ENCODE results near the gene PLEKHA1. TPM values are rescaled to one million over a fixed set of nuclear protein-coding genes. Genes with fewer than 3 reads are reported as not detected.

Gene PLEKHA1
- total RNA-seq, 1 donor from 2014 or later = 64.5 TPM

DNA sequence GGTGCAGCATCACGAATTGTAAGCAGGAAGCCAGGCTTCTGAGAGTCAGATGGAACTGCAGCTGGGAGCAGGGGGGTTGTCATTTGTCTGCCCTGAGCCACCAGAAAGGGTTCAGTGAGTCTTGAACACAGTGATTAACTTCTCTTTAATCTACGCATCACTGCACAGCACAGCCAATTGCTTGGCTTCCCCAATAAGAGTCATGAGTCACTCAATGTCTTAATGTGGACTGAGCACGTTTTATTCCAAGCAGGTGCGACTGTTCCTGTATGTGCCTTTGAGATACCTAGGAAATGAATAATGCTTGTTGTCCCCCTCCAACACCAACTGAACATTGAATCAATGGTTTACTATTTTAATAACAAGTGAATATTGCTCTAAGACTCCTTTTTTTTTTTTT is 26.0 kb upstream of the PLEKHA1 start:
- peaks cover 7% of the 10 kb centered on the region for H3K4me1 Mint-ChIP-seq (ENCODE audit: low read depth)
- no peak overlapping the region for H3K27ac Mint-ChIP-seq (ENCODE audit: unreplicated experiment)
- no peak for DNase-seq (ENCODE audit: low spot score)

GRCh38 chr10:122348935-122349361 is 25.6 kb upstream of the PLEKHA1 start:
- no peak overlapping the region for H3K27ac Mint-ChIP-seq (ENCODE audit: unreplicated experiment)
- peaks cover 2% of the 10 kb centered on the region for H3K9me3 Mint-ChIP-seq (ENCODE audit: low read depth)
- no peak overlapping the region for H3K4me3 Mint-ChIP-seq (ENCODE audit: unreplicated experiment)
- no peak for DNase-seq (ENCODE audit: low spot score)
- H3K27me3 Mint-ChIP-seq (ENCODE audit: low read depth) = peaks cover 4% of the 10 kb centered on the region
- TF ChIP-seq, protein P1, sequence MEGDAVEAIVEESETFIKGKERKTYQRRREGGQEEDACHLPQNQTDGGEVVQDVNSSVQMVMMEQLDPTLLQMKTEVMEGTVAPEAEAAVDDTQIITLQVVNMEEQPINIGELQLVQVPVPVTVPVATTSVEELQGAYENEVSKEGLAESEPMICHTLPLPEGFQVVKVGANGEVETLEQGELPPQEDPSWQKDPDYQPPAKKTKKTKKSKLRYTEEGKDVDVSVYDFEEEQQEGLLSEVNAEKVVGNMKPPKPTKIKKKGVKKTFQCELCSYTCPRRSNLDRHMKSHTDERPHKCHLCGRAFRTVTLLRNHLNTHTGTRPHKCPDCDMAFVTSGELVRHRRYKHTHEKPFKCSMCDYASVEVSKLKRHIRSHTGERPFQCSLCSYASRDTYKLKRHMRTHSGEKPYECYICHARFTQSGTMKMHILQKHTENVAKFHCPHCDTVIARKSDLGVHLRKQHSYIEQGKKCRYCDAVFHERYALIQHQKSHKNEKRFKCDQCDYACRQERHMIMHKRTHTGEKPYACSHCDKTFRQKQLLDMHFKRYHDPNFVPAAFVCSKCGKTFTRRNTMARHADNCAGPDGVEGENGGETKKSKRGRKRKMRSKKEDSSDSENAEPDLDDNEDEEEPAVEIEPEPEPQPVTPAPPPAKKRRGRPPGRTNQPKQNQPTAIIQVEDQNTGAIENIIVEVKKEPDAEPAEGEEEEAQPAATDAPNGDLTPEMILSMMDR (IDR thresholded peaks at IDR 0.05) = no peak
- H3K4me1 Mint-ChIP-seq (ENCODE audit: low read depth) = peaks cover 7% of the 10 kb centered on the region
- H3K36me3 Mint-ChIP-seq (ENCODE audit: low read depth) = no peaks in the 10 kb centered on the region

More for the DNA sequence above, 26.0 kb upstream of the PLEKHA1 start:
- Mint-ChIP-seq H3K36me3 (ENCODE audit: low read depth) (no peaks in the 10 kb centered on the region), H3K4me3 (ENCODE audit: unreplicated experiment) (no peak overlapping the region), H3K9me3 (ENCODE audit: low read depth) (peaks cover 2% of the 10 kb centered on the region), H3K27me3 (ENCODE audit: low read depth) (no peaks in the 10 kb centered on the region)
- TF ChIP-seq, protein P1 (IDR thresholded peaks at IDR 0.05) = no peak

DNA sequence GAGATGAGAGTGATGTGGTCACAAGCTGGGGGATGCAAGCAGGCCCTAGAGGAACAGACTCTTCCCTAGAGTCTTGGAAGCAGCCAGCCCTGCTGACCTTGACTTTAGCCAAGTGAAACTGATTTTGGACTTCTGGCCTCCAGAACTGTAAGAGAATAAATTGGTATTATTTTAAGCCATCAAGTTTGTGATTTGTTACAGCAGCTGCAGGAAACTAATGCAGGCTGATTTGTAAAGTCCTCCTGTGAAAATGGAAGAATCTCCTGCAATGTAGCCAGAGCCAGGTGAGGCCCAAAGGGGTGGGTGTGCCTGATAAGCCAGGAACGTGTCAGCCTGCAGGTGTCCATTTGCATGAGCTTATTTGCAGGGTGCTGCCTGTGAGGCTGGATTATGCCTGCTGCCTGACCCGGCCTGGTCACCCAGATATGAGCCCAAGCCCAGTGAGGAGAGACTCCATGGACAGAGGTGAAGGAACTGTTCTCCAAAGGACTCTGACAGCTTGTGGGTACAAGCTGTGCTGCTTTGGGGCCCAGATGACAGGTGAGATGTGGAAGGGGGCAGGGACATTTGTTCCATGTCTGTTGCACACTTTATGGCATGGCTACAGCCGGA is 24.6 kb upstream of the PLEKHA1 start:
- Mint-ChIP-seq H3K27ac (ENCODE audit: unreplicated experiment) (no peak overlapping the region), H3K9me3 (ENCODE audit: low read depth) (peaks cover 2% of the 10 kb centered on the region), H3K4me3 (ENCODE audit: unreplicated experiment) (no peak overlapping the region), H3K4me1 (ENCODE audit: low read depth) (peaks cover 3% of the 10 kb centered on the region), H3K27me3 (ENCODE audit: low read depth) (peaks cover 4% of the 10 kb centered on the region), H3K36me3 (ENCODE audit: low read depth) (no peaks in the 10 kb centered on the region)
- TF ChIP-seq, protein P1 (IDR thresholded peaks at IDR 0.05) = no peak
- no peak for DNase-seq (ENCODE audit: low spot score)

- Mint-ChIP-seq H3K4me1 (ENCODE audit: low read depth) (no peaks in the 10 kb centered on the region), H3K4me3 (ENCODE audit: unreplicated experiment) (no peak overlapping the region), H3K27me3 (ENCODE audit: low read depth) (peaks cover 4% of the 10 kb centered on the region), H3K9me3 (ENCODE audit: low read depth) (peaks cover 2% of the 10 kb centered on the region), H3K27ac (ENCODE audit: unreplicated experiment) (no peak overlapping the region), H3K36me3 (ENCODE audit: low read depth) (no peaks in the 10 kb centered on the region)
- TF ChIP-seq, protein P1 (IDR thresholded peaks at IDR 0.05) = no peak
- no peak for DNase-seq (ENCODE audit: low spot score)
Observed at GRCh38 chr10:122350893-122351292, 23.6 kb upstream of the PLEKHA1 start.

GRCh38 chr10:122352817-122353525 is 21.5 kb upstream of the PLEKHA1 start:
- H3K9me3 Mint-ChIP-seq (ENCODE audit: low read depth) = no peaks in the 10 kb centered on the region
- H3K27ac Mint-ChIP-seq (ENCODE audit: unreplicated experiment) = no peak overlapping the region
- TF ChIP-seq, protein P1 (IDR thresholded peaks at IDR 0.05) = no peak
- no peak overlapping the region for H3K4me3 Mint-ChIP-seq (ENCODE audit: unreplicated experiment)
- DNase-seq (ENCODE audit: low spot score) = no peak
- peaks cover 4% of the 10 kb centered on the region for H3K4me1 Mint-ChIP-seq (ENCODE audit: low read depth)
- H3K27me3 Mint-ChIP-seq (ENCODE audit: low read depth) = peaks cover 4% of the 10 kb centered on the region
- H3K36me3 Mint-ChIP-seq (ENCODE audit: low read depth) = no peaks in the 10 kb centered on the region
